Endodermal cell (in vitro differentiated cells): Measurements from ENCODE around the gene CD38. TPM values are rescaled to one million over a fixed set of nuclear protein-coding genes. Genes with fewer than 3 reads are reported as not detected.

Experiments
- DNase-seq: peaks from one replicate; pipeline ENCODE4 v3.0.0-alpha.2; 2017
- H3K27ac ChIP-seq: 2 replicates; pipeline ENCODE4 v1.5.1; 2013; ENCODE audit warnings: mild to moderate bottlenecking, low read depth, low read length, moderate library complexity
- H3K27me3 ChIP-seq: 2 replicates; pipeline ENCODE4 v1.6.1; 2013; ENCODE audit warnings: mild to moderate bottlenecking, low read length, moderate library complexity; ENCODE audit not compliant: insufficient read depth, control insufficient read depth, poor library complexity, severe bottlenecking
- H3K36me3 ChIP-seq: 2 replicates; pipeline ENCODE4 v1.7.0; 2013; ENCODE audit warnings: mild to moderate bottlenecking, low read length, moderate library complexity; ENCODE audit not compliant: control insufficient read depth, insufficient read depth
- H3K4me1 ChIP-seq: one replicate; pipeline ENCODE4 v1.7.0; 2013; ENCODE audit warnings: low read length; ENCODE audit not compliant: control insufficient read depth, insufficient read depth
- H3K4me3 ChIP-seq: 2 replicates; pipeline ENCODE4 v1.5.1; 2013; ENCODE audit warnings: mild to moderate bottlenecking, low read length, moderate library complexity
- H3K9ac ChIP-seq: 2 replicates; pipeline ENCODE4 v1.6.1; 2013; ENCODE audit warnings: mild to moderate bottlenecking, low read length, moderate library complexity; ENCODE audit not compliant: poor library complexity, severe bottlenecking; ENCODE audit errors: extremely low read depth
- H3K9me3 ChIP-seq: 2 replicates; pipeline ENCODE4 v1.6.1; 2013; ENCODE audit warnings: mild to moderate bottlenecking, low read length, moderate library complexity; ENCODE audit not compliant: control insufficient read depth
- H3K27ac Mint-ChIP-seq: 2 replicates; pipeline ENCODE4 v1.8.0; 2020; ENCODE audit warnings: mixed read lengths
- H3K27me3 Mint-ChIP-seq: 2 replicates; pipeline ENCODE4 v1.8.0; 2021; ENCODE audit warnings: mild to moderate bottlenecking, mixed read lengths; ENCODE audit not compliant: insufficient read depth
- H3K36me3 Mint-ChIP-seq: 2 replicates; pipeline ENCODE4 v1.8.0; 2020; ENCODE audit warnings: low read depth, mixed read lengths
- H3K4me1 Mint-ChIP-seq: 2 replicates; pipeline ENCODE4 v1.8.0; 2020; ENCODE audit warnings: mixed read lengths
- H3K4me3 Mint-ChIP-seq: 2 replicates; pipeline ENCODE4 v1.8.0; 2020; ENCODE audit warnings: mild to moderate bottlenecking, moderate library complexity, mixed read lengths
- H3K9me3 Mint-ChIP-seq: 2 replicates; pipeline ENCODE4 v1.8.0; 2020; ENCODE audit warnings: mild to moderate bottlenecking, mixed read lengths
- CTCF ChIP-seq: fragments of 200-600 bp; sonication (generic); conservative IDR thresholded peaks from 2 replicates; pipeline ENCODE4 v1.5.0; 2021; ENCODE audit warnings: antibody characterized with exemption, mild to moderate bottlenecking
- WGBS, 2 experiments: methylation state at CpG; one replicate each; pipeline versions ENCODE4 v1.1.5 to v1.1.7; 2013; ENCODE audit warnings: missing lambda C conversion rate in 2 of 2, mixed read lengths in 1 of 2; ENCODE audit not compliant: insufficient coverage in 1 of 2, insufficient read length in 1 of 2; 5-methylcytosine and 5-hydroxymethylcytosine counted together
- total RNA-seq, 2 donors: library from RNA; stranded (reverse); fragmentation: NEBNext Ultra II Directional in 1 of 2; extraction: Animal tissue kit (Norgen Biotek cat#: 25700) in 1 of 2; gene quantifications; 2 replicates in 1 of 2; 3 replicates in 1 of 2; pipeline ENCODE4 v1.2.1, GENCODE V29; 2021

Gene CD38
- total RNA-seq, 2 donors from 2014 or later: 0.11 TPM; not detected in 1

DNA sequence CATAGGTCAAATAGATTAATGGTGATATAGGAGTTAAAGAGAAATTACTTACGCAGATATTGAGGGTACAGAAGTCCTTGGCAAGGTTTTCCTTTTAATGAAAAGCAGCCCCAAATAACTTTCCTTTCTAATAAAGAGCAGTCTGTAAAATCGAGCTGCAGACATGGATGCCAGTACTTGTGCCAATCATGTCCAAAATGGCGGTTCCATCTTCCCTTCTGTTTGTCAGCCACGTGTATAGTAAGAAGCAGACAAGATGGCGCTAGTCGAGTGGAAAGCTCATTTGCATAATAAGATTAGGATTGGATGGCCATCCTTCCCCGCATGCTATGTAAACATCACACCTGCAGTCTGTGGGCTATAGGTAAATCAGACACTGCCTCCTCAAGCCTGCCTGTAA, 92.0 kb downstream of the CD38 start:
- Histone ChIP-seq H3K4me3 (no peak overlapping the region), H3K4me1 (no peaks in the 10 kb centered on the region), H3K27ac (no peak overlapping the region), H3K9ac (no peak overlapping the region), H3K27me3 (no peaks in the 10 kb centered on the region), H3K36me3 (no peaks in the 10 kb centered on the region), H3K9me3 (no peaks in the 10 kb centered on the region)
- DNase-seq: no peak
- no peaks in the 10 kb centered on the region for H3K4me1 Mint-ChIP-seq
- no peaks in the 10 kb centered on the region for H3K27me3 Mint-ChIP-seq
- WGBS, 2 experiments: 88 to 90% methylated on average over 6 to 7 of the region's 7 CpGs
- TF ChIP-seq CTCF: no peak
- no peak overlapping the region for H3K27ac Mint-ChIP-seq
- H3K4me3 Mint-ChIP-seq: no peak overlapping the region
- H3K36me3 Mint-ChIP-seq: no peaks in the 10 kb centered on the region
- no peaks in the 10 kb centered on the region for H3K9me3 Mint-ChIP-seq

- no peaks in the 10 kb centered on the region for H3K27me3 Mint-ChIP-seq
- Histone ChIP-seq H3K4me1 (no peaks in the 10 kb centered on the region), H3K4me3 (no peak overlapping the region), H3K27ac (no peak overlapping the region), H3K36me3 (no peaks in the 10 kb centered on the region), H3K9ac (no peak overlapping the region), H3K9me3 (no peaks in the 10 kb centered on the region), H3K27me3 (no peaks in the 10 kb centered on the region)
- no peak for DNase-seq
- H3K4me1 Mint-ChIP-seq: no peaks in the 10 kb centered on the region
- no peak overlapping the region for H3K27ac Mint-ChIP-seq
- WGBS, 2 experiments: 88 to 91% methylated on average over 3 to 4 of the region's 4 CpGs
- H3K4me3 Mint-ChIP-seq: no peak overlapping the region
- TF ChIP-seq CTCF: no peak
- no peaks in the 10 kb centered on the region for H3K36me3 Mint-ChIP-seq
- no peaks in the 10 kb centered on the region for H3K9me3 Mint-ChIP-seq
These were observed 93.0 kb downstream of the CD38 start for GRCh38 chr4:15870921-15871664.

GRCh38 chr4:15873117-15873516, 95.0 kb downstream of the CD38 start:
- H3K9me3 ChIP-seq: no peaks in the 10 kb centered on the region
- H3K4me1 ChIP-seq: no peaks in the 10 kb centered on the region
- Mint-ChIP-seq H3K27me3 (no peaks in the 10 kb centered on the region), H3K4me3 (no peak overlapping the region), H3K4me1 (no peaks in the 10 kb centered on the region), H3K27ac (no peak overlapping the region), H3K9me3 (peaks cover 13% of the 10 kb centered on the region), H3K36me3 (no peaks in the 10 kb centered on the region)
- TF ChIP-seq CTCF: no peak
- H3K9ac ChIP-seq: no peak overlapping the region
- DNase-seq: no peak
- no peaks in the 10 kb centered on the region for H3K27me3 ChIP-seq
- no peaks in the 10 kb centered on the region for H3K36me3 ChIP-seq
- H3K4me3 ChIP-seq: no peak overlapping the region
- no peak overlapping the region for H3K27ac ChIP-seq
- WGBS, 2 experiments: 92 to 94% methylated on average over 6 of the region's 6 CpGs
